Transverse colon (tissue), 4 donors: Measurements from ENCODE around the gene OR8B3.
A peak's percentile ranks its signal among the peaks of the same experiment; 100 is the strongest.

Experiments
- CTCF ChIP-seq, 5 experiments: fragments of 200-600 bp in 3 of 5; fragments of 450-650 bp in 2 of 5; sonication (generic) in 3 of 5; IDR thresholded peaks; 1 replicate in 2 of 5; 2 replicates in 3 of 5; pipeline ENCODE4 v1.5.1; 2016 to 2017; ENCODE audit warnings: antibody characterized with exemption in 5 of 5, inconsistent platforms in 3 of 5, mild to moderate bottlenecking in 2 of 5, moderate library complexity in 1 of 5
- EP300 ChIP-seq: sonication (generic); formaldehyde crosslinking; IDR thresholded peaks from one replicate; pipeline ENCODE4 v1.6.1; 2017; ENCODE audit warnings: antibody characterized with exemption, low read depth
- POLR2AphosphoS5 ChIP-seq, 3 donors: sonication (generic); formaldehyde crosslinking; IDR thresholded peaks; one replicate each; pipeline ENCODE4 v1.6.1; 2016; ENCODE audit warnings: antibody characterized with exemption in 3 of 3

- TF ChIP-seq CTCF (IDR thresholded peaks at IDR 0.05): peak; percentile 29 to 66 (median 58)
- TF ChIP-seq POLR2AphosphoS5 (IDR thresholded peaks at IDR 0.05): no peak
- no peak for TF ChIP-seq EP300
These were observed 3.6 kb upstream of the OR8B3 start for GRCh38 chr11:124402326-124402922.
